Cardiac fibroblast (primary cell): ENCODE measurements around the gene PTX4.

Experiments
- DNase-seq, 2 donors: peaks; one replicate each; pipeline versions ENCODE4 v3.0.0 to v3.0.0-alpha.2; 2010; ENCODE audit warnings: low read depth in 2 of 2
- H3K4me3 ChIP-seq, 2 donors: replicated peaks in 1 of 2; 1 replicate in 1 of 2; 2 replicates in 1 of 2; pipeline ENCODE4 v1.5.1; 2011; ENCODE audit warnings: low read depth in 2 of 2, low read length in 2 of 2, mild to moderate bottlenecking in 2 of 2, moderate library complexity in 1 of 2
- TF ChIP-seq, protein P1 (sequence below): IDR thresholded peaks from one replicate; pipeline ENCODE4 v1.5.1; 2011; ENCODE audit warnings: low read depth, mild to moderate bottlenecking, low read length, inconsistent platforms

Gene PTX4

DNA sequence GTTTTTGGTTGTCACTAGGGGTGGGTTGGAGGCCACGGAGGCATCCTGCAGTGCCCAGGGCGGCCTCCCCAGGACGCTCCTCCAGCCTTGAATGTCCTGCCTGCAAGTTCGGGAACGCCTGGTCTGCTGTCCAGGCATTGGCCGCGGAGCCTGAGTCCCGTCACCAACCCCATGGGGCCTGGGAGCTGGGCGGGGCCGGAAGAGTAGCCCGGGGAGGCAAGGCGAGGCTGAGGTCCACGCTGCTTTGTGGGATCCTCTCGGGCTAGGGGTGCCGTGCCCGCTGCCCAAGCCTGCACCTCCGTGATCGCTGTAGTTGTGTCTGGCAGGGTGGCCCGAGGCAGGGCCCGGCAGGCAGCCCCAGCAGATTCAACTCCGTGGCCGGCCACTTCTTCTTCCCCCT, 17.2 kb upstream of the PTX4 start:
- no peak overlapping the region for H3K4me3 ChIP-seq
- no peak for DNase-seq
- TF ChIP-seq, protein P1, sequence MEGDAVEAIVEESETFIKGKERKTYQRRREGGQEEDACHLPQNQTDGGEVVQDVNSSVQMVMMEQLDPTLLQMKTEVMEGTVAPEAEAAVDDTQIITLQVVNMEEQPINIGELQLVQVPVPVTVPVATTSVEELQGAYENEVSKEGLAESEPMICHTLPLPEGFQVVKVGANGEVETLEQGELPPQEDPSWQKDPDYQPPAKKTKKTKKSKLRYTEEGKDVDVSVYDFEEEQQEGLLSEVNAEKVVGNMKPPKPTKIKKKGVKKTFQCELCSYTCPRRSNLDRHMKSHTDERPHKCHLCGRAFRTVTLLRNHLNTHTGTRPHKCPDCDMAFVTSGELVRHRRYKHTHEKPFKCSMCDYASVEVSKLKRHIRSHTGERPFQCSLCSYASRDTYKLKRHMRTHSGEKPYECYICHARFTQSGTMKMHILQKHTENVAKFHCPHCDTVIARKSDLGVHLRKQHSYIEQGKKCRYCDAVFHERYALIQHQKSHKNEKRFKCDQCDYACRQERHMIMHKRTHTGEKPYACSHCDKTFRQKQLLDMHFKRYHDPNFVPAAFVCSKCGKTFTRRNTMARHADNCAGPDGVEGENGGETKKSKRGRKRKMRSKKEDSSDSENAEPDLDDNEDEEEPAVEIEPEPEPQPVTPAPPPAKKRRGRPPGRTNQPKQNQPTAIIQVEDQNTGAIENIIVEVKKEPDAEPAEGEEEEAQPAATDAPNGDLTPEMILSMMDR: no peak

DNA sequence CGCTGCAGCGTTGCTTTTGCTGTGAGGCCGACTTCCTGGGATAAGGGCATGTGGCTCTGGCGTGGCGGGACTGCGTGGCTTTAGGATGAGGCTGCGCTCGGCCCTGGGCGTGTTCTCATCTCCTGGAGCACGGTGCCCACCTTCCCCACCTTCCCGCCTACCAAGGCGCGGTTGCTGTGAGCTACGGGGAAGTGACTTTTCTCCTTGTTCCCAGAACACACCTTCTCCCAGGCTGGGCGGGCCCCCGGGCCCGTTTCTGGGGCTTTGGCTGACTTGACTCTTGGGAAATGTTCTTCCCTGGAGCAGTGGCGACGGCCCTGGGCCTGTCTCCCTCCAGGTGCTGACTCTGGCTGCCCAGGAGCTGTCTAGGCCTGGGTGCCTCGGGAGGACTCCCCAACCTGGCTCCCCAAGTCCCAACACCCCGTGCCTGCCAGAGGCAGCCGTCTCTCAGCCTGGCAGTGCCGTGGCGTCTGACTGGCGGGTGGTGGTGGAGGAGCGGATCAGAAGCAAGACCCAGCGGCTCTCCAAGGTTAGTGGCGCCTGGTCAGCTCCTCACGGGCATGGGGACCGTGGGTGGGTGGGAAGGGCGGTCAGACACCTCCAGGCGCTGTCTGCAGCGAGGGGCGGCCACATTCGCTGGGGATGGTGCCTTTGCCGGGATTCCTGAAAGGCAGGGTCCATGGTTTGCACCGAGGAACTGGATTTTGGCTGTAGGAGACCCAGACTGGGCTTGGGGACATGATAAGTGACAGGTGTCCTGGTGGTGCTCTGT, 16.5 kb upstream of the PTX4 start:
- no peak overlapping the region for H3K4me3 ChIP-seq
- TF ChIP-seq, protein P1: no peak
- no peak for DNase-seq

DNA sequence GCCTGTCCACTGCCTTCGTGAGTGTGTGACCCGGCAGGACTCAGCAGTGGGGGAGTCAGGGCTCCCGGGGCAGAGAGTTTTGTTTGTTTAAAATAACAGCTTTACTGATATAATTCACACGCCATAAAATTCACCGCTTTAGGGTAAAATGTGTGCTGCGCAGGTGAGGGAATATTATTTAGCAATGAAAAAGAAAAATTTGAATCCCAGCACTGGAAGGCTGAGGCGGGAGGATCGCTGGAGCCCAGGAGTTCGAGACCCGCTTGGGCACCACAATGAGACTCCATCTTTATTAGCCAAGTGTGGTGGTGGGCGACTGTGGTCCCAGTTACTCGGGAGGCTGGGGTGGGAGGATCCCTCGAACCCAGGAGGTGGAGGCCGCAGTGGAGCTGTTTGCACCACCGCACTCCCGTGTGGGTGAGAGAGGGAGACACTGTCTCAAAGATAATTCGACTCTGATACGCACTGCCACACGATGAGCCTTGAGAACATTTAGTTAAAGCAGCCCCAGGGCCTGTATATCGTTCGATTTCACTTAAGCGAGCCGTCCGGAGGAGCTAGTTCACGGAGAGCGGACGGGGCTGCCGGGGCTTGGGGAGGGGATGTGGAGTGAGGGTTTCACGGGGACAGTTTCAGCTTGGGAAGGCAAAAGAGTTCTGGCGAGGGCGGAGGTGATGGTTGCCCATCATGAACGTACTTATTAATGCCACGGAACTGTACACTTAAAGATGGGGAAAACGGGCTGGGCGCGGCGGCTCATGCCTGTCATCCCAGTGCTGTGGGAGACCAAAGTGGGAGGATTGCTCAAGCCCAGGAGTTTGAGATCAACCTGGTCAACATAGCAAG, 14.6 kb upstream of the PTX4 start:
- no peak for DNase-seq
- TF ChIP-seq, protein P1: no peak
- no peak overlapping the region for H3K4me3 ChIP-seq

DNA sequence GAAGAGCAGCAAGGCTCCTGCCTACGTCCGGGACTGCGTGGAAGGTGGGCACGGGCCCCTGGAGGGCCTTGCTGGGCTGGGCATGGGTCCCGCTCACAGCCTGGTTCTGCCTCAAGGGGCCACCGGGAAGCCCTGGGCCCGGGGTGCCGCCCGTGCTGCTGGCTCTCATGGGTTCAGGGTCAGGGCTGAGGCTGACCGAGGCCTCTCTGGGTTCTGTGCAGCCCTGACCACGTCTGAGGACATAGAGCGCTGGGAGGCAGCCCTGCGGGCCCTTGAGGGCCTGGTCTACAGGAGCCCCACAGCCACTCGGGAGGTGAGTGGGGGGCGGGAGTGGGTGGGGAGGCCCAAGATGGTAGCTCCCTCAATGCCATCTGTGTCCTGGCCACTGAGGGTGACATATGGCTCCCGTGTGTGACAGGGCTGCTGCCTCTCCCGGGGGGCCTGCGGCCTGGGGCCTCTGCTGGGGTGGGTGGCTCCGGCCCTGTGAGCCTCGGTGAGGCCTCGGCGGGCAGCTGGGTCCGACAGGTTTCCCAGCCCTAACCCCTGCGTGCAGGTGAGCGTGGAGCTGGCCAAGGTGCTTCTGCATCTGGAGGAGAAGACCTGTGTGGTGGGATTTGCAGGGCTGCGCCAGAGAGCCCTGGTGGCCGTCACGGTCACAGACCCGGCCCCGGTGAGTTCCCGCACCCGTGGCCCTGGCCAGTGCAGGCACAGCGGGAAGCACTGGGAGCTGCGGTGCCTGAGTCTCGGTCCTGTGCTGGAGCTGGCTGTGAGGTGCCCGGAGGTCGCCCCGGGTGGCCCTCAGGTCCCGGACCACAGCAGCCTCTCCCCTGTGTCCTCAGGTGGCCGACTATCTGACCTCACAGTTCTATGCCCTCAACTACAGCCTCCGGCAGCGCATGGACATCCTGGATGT, 13.6 kb upstream of the PTX4 start:
- H3K4me3 ChIP-seq: no peak overlapping the region
- TF ChIP-seq, protein P1: no peak

DNA sequence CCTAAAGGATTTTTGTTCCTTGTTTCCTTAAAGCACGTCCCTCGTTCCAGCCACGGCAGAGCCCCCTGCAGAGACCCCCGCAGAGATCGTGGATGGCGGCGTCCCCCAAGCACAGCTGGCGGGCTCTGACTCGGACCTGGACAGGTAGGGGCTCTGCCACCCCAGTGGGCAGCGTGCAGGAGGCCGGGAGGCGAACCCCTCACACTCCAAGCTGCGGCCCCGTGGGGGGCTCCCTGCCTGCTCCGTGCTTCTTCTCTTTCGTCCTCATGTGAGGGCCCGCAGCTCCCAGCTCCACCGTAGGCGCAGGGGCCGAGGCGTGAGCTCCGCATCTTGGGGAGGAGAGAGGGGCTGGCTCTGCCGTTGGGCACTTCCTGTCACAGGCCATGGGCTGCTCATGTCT, 12.9 kb upstream of the PTX4 start:
- TF ChIP-seq, protein P1: no peak
- DNase-seq: no peak
- H3K4me3 ChIP-seq: no peak overlapping the region

More for the DNA sequence above, 13.6 kb upstream of the PTX4 start:
- no peak for DNase-seq

DNA sequence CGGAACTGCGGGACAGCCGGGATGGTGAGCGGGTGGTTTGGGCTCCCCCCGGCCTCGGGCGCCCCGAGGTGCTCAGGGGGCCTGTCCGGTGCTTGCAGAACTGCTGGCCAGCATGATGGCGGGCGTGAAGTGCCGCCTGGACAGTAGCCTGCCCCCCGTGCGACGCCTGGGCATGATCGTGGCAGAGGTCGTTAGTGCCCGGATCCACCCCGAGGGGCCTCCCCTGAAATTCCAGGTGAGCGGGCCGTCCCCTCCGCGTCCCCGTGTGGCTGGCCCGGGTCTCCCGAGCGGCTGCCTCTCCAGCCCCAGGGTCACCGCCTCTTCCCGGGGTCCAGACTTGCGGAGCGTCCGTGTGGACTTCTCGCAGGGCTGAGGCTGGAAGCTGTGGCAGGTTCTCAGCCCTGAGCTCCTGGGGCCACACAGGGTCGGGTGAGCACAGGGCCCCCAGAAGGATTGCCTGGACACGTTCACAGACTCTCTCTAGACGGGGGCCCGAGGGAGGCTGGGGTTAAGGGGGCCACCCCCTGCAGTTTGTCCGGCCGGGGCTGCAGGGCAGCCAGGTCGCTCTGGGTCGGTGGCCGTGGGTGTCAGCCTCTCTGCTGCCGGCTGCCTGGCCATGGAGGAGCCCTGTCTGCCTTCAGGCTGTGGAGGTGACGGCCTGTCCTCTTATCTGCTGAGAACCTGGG, 11.9 kb upstream of the PTX4 start:
- no peak overlapping the region for H3K4me3 ChIP-seq
- TF ChIP-seq, protein P1: no peak
- DNase-seq: no peak
